Measurements from ENCODE around the gene RAP1GDS1.

- TF ChIP-seq CTCF (conservative IDR thresholded peaks at IDR 0.05; ENCODE audit: low read depth, low read length) (no peak), EZH2 (IDR thresholded peaks at IDR 0.05; ENCODE audit: low read length, unreplicated experiment) (no peak), EZH2phosphoT487 (IDR thresholded peaks at IDR 0.05; ENCODE audit: borderline replicate concordance, low read length) (no peak)
Measured at GRCh38 chr4:98326168-98326567, 65.0 kb downstream of the RAP1GDS1 start.
